H1 (cell line): ENCODE results near the gene RABEPK.

Experiments used
- ASH2L ChIP-seq: fragments of 200-600, 300-600 bp; sonication (generic); IDR thresholded peaks from one replicate; pipeline ENCODE4 v1.7.1; 2017; ENCODE audit warnings: low read length
- BRCA1 ChIP-seq: IDR thresholded peaks from 2 replicates; pipeline ENCODE4 v1.6.1; 2012; ENCODE audit warnings: low read depth, low read length, improper control_type of control experiment
- CEBPB ChIP-seq: IDR thresholded peaks from 2 replicates; pipeline ENCODE4 v1.6.1; 2012; ENCODE audit warnings: low read depth, low read length
- CTCF ChIP-seq, 3 experiments: IDR thresholded peaks; 1 replicate in 2 of 3; 2 replicates in 1 of 3; pipeline versions ENCODE4 v1.5.1 to v1.6.1; 2011; ENCODE audit warnings: low read length in 3 of 3, mild to moderate bottlenecking in 3 of 3, inconsistent platforms in 2 of 3, low read depth in 1 of 3, moderate library complexity in 1 of 3; ENCODE audit not compliant: insufficient read depth in 1 of 3; ENCODE audit errors: control extremely low read depth in 1 of 3
- HDAC2 ChIP-seq, 2 experiments: fragments of 300-600 bp in 1 of 2; sonication (generic) in 1 of 2; IDR thresholded peaks; 2 replicates each; pipeline ENCODE4 v1.6.1; 2011 to 2012; ENCODE audit warnings: low read depth in 2 of 2, low read length in 2 of 2, mild to moderate bottlenecking in 2 of 2, moderate library complexity in 2 of 2, borderline replicate concordance in 1 of 2, inconsistent platforms in 1 of 2
- HDAC6 ChIP-seq: IDR thresholded peaks from one replicate; pipeline ENCODE4 v1.7.1; 2012; ENCODE audit warnings: low read depth, mild to moderate bottlenecking, inconsistent platforms, low read length, moderate library complexity
- POLR2A ChIP-seq, 2 experiments: IDR thresholded peaks; 1 replicate in 1 of 2; 2 replicates in 1 of 2; pipeline ENCODE4 v1.6.1; 2011; ENCODE audit warnings: low read depth in 2 of 2, low read length in 2 of 2, mild to moderate bottlenecking in 2 of 2; ENCODE audit errors: control extremely low read depth in 1 of 2
- POLR2AphosphoS5 ChIP-seq: IDR thresholded peaks from 2 replicates; pipeline ENCODE4 v1.6.1; 2011; ENCODE audit warnings: low read depth, low read length
- TCF12 ChIP-seq: IDR thresholded peaks from 2 replicates; pipeline ENCODE4 v1.6.1; 2011; ENCODE audit warnings: low read depth, mild to moderate bottlenecking, low read length
- YY1 ChIP-seq: IDR thresholded peaks from 2 replicates; pipeline ENCODE4 v1.6.1; 2011; ENCODE audit warnings: low read depth, mild to moderate bottlenecking, low read length

DNA sequence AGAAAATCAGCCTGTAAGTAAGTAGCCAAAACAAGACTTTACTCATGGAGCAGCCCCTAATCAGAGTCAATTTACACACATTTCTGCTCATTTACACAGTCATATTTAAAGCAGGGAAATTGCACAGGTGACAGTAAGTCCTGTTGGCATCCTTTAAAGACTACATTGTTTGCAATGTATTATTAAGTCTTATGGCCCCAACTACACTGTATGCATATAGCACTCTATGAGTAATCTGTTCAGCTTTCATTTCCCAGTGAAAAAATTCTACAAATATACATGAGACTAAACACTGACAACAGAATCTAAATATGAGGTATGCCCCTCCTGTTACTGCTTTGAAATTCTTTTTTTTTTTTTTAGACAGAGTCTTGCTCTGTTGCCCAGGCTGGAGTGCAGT lies 30.4 kb upstream of the RABEPK start:
- no peak for TF ChIP-seq CTCF (IDR thresholded peaks at IDR 0.05; ENCODE audit: control extremely low read depth in 1 of 3, insufficient read depth in 1 of 3, low read depth in 1 of 3, low read length in 3 of 3)
- no peak for TF ChIP-seq HDAC2 (IDR thresholded peaks at IDR 0.05; ENCODE audit: borderline replicate concordance in 1 of 2, low read depth in 2 of 2, low read length in 2 of 2)
- TF ChIP-seq POLR2A (IDR thresholded peaks at IDR 0.05; ENCODE audit: control extremely low read depth in 1 of 2, low read depth in 2 of 2, low read length in 2 of 2) = no peak
- TF ChIP-seq BRCA1 = no peak
- no peak for TF ChIP-seq ASH2L
- TF ChIP-seq POLR2AphosphoS5 = no peak
- TF ChIP-seq HDAC6 = no peak
- TF ChIP-seq TCF12 = no peak
- no peak for TF ChIP-seq CEBPB
- no peak for TF ChIP-seq YY1
